ENCODE results near the gene ZNF780B.
"Not testable (repeated sequence)": the region's sequence is repeated elsewhere in the genome, so short reads cannot be mapped to it uniquely, and the experiment has no call there.

ZNF780B gene

DNA sequence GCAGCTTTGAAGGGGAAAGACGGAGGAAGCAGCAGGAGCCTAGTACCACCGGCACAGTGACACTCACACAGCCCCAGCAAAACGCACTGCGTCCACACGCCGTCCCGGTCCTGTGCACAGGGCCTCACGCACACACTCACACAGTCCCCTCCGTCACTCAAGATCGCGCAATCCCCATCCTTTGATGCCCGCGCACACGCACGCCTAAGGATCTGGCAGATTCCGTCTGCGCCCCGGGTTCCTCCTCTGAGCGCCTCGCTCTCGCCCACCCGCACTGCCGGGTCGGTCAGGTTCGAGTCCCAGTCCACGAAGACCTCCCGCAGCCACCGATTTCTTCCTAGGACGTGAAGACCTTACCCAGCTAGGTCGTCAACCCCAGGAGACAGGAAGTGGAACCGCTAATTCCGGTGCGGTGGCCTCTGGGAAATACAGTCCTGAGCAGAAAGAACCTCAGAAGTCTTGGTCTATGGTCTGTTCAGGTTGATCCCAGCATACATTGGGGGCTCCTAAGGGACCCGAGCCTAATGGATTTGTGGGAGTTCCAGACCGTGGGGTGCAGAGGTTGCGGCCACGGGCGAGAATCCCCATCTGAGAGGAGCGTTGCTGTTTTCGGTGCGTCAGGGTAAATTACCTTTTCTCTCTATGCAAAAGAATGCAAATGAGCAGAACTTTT, at the start of gene ZNF780B:
TSS of gene ZNF780B (minus strand) at position 400 of the 673 bp plus-strand sequence. CDS start 5,899 bp downstream, outside the sequence.
- DNase-seq: peak; percentile 71 to 75

DNA sequence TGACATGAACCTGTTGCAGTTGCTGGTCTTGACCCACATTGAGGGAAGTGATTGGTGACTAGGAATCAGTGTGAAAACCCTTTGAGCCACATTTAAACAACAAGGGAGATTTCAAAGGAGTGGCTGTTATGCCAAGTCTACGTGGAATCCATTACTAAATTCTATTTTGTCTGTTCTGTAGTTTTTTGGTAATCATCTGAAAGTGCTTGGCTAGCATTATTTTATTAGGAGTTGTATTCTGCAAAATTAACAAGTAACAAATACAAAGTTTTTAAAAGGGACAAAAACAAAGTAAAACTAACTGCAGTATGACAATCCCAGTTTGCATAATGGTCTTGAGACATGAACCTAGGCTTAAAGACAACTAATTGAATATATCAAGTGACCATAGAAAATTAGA, 48.7 kb upstream of the ZNF780B start:
- no peak for DNase-seq

DNA sequence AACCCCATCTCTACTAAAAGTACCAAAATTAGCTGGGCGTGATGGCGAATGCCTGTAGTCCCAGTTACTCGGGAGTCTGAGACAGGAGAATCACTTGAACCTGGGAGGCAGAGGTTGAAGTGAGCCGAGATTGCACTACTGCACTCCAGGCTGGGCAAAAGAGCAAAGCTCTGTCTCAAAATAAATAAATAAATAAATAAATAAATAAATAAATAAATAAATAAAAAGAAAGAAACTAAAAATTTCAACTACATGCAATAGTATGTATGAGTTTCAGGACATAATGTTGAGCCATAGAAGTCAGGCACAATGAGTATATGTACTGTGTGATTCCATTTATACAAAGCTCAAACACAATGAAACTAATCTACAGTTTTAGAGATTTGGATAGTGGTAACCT, 47.6 kb upstream of the ZNF780B start:
- no peak for DNase-seq

DNA sequence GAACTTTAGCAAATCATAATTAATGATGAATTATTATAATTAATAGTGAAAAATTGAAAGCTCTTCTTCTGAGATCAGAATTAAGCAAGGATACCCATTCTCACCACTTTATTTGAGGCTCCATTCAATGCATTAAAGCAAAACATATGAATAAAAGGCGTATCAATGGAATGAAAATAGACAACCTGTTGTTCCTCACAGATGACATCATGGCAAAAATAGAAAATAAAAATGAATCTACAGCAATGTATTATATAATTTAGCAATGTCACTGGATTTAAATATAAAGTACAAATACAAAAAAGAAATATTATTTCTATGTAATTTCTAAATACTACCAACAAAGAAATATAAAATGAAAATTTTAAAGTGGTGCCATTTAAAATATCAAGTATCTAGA, 45.8 kb upstream of the ZNF780B start:
- no peak for DNase-seq

DNA sequence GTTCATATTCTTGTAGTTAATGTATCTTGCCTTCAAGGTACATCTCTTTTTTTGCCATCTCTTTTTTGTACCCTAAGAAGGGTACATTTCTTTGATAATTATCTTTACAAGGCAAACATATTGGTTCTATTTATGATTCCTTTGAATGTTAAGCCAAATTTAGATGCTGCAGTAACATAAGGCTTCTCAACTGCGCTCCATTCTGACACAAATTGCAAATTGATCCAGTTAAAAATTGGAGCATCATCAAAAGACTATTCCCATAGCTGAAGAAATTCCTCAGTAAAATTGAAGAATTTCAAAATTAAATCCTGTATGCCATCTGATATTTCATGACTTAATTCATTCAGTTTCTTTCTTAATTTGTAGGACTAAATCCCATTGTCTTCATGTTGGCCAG, 37.4 kb upstream of the ZNF780B start:
- no peak for DNase-seq

DNA sequence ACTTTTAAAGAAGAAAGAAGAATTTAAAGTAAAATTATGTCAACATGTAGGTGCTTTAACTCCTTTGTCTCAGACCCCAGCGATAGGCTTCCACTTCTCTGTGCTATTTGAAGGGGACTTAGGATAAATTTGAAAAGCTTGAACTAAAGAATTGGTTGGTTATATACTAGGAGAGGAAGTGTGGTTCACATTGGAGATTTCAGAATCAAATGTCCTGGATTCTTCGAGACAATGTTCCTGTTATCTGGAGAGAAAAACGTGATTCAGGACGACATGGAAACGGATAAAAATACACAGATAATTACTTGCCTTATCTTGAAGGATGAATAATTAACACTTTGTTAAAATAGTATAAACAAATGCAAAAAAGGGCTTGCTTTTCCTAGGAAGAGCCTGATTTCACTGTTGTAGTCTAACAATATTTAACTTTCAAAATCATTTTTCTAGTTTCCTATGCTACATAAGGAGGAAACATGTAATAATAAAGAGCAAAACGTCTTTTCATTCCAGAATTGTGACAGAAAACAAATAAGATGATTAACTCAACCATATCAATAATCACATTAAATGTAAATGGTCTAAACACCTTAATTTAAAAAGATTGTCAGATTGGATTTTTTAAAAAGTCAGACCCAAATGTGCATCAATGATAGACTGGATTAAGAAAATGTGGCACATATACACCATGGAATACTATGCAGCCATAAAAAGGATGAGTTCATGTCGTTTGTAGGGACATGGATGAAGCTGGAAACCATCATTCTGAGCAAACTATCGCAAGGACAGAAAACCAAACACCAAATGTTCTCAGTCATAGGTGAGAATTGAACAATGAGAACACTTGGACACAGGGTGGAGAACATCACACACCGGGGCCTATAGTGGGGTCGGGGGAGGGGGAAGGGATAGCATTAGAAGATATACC, 35.4 kb upstream of the ZNF780B start:
- no peak for DNase-seq

DNA sequence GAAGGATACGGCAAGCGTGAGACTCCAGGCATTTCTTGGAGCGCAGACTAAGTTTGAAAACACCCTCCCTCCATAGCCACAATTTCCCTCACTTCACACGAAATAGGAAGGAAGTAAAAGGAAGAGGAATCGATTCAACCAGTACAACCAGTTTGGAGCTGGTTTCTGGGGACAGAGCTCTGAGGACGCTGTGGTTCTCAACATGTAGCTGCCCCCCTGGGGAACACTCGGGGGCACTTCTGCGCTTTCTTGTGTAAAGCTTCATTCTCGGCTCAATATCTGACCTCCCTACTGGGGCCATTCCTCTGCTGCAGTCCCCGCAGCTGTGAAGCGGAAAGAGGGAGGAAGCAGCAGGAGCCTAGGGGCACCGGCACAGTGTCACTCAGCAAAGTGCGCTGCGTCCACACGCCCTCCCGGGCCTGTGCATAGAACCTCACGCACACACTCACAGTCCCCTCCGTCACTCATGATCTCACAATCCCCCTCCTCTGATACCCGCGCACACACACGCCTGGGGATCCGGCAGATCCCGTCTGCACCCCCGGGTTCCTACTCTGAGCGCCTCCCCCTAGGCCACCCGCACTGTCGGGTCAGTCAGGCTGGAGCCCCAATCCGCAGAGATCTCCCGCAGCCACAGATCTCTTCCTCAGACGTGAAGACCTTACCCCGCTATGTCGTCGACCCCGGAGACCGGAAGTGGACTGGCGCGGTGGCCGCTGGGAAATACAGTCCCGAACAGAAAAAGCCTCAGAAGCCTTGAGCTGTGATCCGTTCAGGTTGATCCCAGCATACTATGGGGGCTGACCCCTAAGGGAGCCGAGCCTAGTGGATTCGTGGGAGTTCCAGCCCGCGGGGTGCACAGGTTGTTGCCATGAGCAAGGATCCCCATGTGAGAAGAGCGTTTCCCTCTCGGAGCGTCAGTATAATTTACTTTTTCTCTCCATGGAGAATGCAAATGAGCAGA, 34.5 kb upstream of the ZNF780B start, which contains the start of gene ZNF780A:
TSS of gene ZNF780A (minus strand) at position 703 of the 964 bp plus-strand sequence. CDS start 6,190 bp downstream, outside the sequence.
- DNase-seq: peak; percentile 79 to 84

DNA sequence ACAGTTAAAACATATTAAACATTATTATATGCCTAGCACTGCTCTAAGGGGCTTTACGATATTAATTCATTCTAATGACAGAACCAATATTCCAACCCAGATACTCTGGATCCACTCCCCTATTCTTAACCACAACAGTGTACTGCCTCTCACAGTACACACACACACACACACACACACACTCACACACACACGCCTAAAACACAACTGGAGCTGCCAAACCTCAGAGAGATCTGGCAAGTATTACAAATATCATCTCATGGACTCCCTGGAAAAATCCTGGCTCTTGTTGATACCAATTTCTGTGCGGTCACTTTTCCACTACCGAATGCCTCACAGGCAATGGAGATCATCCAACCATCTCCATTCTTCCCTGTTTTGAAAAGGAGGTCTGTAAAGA, 33.4 kb upstream of the ZNF780B start:
- no peak for DNase-seq

DNA sequence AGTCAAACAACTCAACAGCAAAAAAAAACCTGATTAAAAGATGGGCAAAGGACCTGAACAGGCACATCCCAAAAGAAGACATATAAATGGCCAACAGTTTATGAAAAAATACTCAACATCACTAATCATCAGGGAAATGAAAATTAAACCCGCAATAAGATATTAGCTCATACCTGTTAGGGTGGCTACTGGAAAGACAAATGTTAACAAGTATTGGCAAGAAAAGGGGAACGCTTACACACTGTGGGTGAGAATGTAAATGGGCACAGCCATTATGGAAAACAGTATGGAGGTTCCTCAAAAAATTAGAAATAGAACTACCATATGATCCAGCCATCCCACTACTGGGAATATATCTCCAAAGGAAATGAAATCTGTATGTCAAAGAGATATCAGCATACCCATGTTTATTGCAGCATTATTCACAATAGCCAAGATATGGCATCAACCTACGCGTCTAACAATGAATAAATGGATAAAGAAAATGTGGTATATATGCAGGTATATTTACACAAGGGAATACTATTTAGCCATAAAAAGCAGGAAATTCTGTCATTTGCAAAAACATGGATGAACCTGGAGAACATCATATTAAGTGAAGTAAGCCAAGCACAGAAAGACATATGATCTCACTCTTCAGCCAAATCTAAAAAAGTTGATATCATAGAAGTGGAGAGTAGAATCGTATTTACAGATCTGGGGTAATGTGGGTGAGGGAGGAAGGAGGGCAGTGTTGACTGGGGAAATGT, 32.4 kb upstream of the ZNF780B start:
- no peak for DNase-seq

DNA sequence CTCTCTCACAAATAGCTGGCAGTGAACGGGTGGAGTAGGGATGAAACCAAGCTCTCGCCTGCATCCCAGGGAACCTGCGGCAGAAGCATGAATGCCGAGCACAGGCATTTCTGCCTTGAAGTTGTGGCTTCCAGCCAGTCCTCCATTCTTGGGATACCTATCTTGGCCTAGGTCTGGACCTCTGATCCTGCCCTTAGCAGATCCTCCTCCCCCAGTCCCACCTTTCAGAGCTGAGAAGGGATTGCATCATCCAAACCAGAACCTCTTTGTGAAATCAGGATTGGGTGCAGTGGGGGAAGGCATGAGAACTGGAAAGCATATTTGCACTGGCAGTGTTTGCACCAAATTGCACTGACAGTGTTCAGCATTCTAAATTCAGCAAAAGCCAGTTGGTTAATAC, 28.9 kb upstream of the ZNF780B start:
- DNase-seq: no peak

DNA sequence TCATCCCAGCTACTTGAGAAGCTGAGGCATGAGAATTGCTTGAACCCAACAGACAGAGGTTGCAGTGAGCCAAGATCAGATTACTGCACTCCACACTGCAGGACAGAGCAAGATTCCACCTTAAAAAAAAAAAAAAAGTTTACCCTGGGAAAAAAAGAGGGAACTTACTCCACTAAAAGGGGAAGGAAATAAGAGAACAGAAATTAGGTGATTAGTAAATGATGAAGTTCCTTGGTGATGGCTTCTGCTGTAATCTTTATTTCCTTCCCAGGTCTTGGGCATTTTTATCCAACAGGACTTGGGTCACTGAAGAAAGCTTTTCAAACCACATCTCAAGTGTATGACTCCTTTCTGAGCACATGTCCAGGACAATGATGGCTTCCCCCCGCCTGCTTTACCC, 25.4 kb upstream of the ZNF780B start:
- no peak for DNase-seq

DNA sequence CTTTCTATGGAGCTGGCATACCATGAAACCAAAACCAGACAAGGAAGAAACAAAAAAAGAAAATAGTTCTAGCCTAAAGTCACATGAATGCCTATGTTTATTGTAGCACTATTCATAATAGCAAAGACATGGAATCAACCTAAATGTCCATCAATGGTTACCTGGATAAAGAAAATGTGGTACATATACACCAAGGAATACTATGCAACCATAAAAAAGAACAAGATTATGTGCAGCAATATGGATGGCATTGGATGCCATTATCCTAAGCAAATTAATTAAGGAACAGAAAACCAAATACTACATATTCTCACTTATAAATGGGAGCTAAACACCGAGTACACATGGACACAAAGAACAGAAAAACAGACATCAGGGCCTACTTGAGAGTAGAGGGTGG, 24.3 kb upstream of the ZNF780B start:
- no peak for DNase-seq

DNA sequence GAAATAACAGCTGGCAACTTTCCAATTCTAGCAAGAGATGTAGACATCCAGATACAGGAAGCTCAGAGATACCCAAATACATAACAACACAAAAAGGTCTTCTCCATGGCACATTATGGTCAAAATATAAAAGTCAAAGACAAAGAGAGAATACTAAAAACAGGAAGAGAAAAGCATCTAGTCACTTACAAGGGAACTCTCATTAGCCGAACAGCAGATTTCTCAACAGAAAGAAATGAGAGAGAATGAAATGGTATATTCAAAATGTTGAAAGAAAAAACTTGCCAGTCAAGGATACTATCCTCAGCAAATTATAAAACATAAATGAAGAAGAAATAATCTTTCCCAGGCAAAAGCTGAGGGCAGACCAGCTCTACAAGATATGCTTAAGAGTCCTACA, 22.3 kb upstream of the ZNF780B start:
- no peak for DNase-seq

DNA sequence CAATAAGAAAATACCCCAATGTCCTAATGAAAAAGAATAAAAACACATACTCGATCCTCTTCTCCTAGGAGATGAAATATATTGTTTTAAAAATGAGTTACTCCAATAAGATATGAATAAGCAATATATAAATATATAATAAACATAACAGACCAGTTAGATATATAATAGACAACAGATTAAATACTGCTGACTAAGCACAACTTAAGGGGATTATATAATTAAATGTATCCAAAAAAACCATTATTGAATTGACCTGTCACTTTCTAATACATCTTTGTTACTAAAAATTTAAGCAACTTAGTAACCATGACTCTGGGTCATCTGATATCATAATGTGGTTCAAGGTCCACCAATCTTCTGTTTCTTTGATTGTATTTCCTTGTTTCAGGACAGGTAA, 14.0 kb upstream of the ZNF780B start:
- DNase-seq: no peak

DNA sequence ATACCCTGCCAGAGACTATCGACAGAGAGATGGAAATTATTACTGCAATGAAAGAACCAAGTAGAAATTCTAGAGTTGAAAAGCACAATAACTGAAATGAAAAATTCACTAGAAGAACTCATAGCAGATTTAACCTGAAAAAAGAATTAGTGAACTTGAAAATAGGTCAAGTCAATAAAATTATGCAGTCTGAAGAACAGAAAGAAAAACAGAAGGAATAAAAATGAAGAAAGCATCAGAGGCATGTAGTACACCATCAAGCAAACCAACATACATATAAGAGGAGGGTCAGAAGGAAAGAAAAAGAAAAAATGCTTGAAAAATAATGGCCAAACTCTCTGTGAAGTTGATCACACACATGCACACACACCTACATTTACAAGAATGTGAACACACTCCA, 3.6 kb upstream of the ZNF780B start:
- DNase-seq: no peak

DNA sequence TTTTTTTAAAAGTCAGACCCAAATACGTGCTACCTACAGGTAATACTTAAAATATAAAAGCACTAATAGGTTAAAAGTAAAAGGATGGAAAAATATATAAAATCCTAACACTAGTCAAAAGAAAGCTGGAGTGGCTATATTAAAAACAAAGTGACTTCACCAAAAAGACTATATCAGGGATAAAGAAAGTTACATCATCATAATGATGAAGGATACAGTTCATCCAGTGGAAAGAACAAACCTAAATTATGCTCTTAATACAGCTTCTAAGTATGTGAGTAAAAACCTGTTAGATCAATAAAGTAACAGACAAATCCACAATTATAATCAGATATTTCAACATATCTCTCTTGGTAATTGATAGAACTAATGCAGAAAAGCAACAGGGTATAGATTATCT, 1.1 kb upstream of the ZNF780B start:
- no peak for DNase-seq

DNA sequence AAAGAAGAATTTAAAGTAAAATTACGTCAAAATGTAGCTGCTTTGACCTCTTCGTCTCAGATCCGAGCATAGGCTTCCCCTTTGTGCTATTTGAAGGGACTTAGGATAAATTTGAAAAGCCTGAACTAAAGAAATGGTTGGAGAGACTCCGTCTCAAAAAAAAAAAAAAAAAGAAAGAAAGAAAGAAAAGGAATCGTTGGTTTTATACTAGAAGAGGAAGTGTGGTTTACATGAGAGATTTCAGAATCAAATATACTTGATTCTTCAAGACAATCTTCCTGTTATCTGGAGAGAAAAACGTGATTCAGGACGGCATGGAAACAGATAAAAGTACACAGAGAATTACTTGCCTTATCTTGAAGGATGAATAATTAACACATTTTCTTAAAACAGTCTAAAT, 474 bp upstream of the ZNF780B start:
- no peak for DNase-seq

DNA sequence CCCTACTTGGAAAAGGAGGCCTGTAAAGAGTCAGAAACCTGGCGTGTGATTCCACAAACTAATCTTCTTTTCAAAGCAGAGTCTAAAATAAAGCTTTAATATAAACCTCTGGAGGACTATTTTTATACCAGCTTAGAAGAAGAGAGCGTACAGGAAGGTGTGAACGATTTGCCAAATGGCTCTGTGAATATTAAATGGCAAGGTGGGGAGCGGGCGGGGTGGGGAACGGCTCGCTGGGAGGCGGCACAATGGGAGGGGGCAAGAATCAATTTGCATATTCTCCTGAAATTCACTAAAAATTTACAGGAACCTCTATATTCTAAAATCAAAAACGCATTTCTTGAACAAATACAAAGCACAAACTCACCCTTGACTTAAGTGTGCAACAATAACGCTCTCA, 982 bp downstream of the ZNF780B start:
- DNase-seq: no peak

DNA sequence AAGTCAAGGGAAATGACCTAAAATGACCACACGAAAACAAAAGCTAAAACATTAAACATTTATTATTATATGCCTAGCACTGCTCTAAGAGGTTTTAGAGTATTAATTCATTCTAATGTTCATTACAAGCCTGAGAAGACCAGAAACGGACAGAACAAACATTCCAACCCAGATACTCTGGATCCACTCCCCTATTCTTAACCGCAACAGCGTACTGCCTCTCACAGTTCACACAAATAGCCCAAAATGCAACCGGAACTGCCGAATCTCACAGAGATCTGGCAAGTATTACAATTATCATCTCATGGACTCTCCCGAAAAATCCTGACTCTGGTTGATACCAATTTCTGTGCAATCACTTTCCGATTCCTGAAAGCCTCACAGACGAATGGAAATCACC, 1.4 kb downstream of the ZNF780B start:
- DNase-seq: no peak

DNA sequence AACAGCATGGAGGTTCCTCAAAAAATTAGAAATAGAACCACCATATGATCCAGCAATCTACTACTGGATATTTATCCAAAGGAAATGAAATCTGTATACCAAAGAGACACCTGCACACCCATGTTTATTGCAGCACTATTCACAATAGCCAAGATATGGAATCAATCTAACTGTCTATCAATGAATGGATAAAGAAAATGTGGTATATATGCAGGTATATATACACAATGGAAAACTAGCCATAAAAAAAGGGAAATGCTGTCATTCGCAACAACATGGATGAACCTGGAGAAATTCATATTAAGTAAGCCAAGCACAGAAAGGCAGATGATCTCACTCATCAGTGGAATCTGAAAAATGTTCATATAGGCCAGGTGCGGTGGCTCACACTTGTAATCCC, 2.5 kb downstream of the ZNF780B start:
- DNase-seq: no peak

DNA sequence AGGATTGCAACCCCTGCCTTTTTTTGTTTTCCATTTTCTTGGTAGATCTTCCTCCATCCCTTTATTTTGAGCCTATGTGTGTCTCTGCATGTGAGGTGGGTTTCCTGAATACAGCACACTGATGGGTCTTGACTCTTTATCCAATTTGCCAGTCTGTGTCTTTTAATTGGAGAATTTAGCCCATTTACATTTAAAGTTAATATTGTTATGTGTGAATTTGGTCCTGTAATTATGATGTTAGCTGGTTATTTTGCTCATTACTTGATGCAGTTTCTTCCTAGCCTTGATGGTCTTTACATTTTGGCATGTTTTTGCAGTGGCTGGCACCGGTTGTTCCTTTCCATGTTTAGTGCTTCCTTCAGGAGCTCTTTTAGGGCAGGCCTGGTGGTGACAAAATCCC, 14.3 kb downstream of the ZNF780B start:
- DNase-seq: not testable (repeated sequence)

DNA sequence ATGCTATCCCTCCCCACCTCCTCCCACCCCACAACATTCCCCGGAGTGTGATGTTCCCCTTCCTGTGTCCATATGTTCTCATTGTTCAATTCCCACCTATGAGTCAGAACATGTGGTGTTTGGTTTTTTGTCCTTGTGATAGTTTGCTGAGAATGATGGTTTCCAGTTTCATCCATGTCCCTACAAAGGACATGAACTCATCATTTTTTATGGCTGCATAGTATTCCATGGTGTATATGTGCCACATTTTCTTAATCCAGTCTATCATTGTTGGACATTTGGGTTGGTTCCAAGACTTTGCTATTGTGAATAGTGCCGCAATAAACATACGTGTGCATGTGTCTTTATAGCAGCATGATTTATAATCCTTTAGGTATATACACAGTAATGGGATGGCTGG, 18.0 kb downstream of the ZNF780B start:
- not testable (repeated sequence) for DNase-seq

All from activated CD4-positive, alpha-beta T cell treated with anti-CD3 and anti-CD28 coated beads, Interleukin-2, amount 50 U/mL, for 48 hours (primary cell).